Endothelial cell of umbilical vein (primary cell): ENCODE data around the gene BEND5. TPM values are rescaled to one million over a fixed set of nuclear protein-coding genes. Genes with fewer than 3 reads are reported as not detected.

Experiments used
- BruUV-seq: library from RNA; stranded (reverse); fragments of 400-500 nt; replicated peaks from 2 replicates; lab custom pipeline; 2021; lab: Mats Ljungman, UMichigan
- CTCF ChIA-PET: fragments of 300-600, 350-600 bp; sonication (Branson Sonifier 250); formaldehyde crosslinking; loops from one replicate; lab custom pipeline; 2021; ENCODE audit warnings: antibody characterized with exemption, inconsistent platforms; lab: Charles Lee
- POLR2A ChIA-PET: fragments of 300-600, 350-600 bp; sonication (Branson Sonifier 250); formaldehyde crosslinking; loops from one replicate; lab custom pipeline; 2021; ENCODE audit warnings: antibody characterized with exemption, inconsistent platforms; lab: Charles Lee
- DNase-seq: peaks from one replicate; pipeline ENCODE4 v3.0.0-alpha.2; 2011; ENCODE audit warnings: low read depth, low spot score
- FAIRE-seq: peaks from 2 replicates; lab custom pipeline; 2011; peaks lifted over from hg19 to GRCh38; lab: Jason Lieb, UNC
- H2AFZ ChIP-seq: 2 replicates; pipeline ENCODE4 v1.6.0; 2012; ENCODE audit warnings: low read depth, low read length, control low read depth, inconsistent platforms
- H3K27ac ChIP-seq: 2 replicates; pipeline ENCODE4 v1.5.1; 2011; ENCODE audit warnings: low read depth, mild to moderate bottlenecking, control low read depth, low read length, moderate library complexity; ENCODE audit not compliant: insufficient read depth
- H3K27me3 ChIP-seq, 2 experiments: 2 replicates each; pipeline versions ENCODE4 v1.6.0 to v1.6.1; 2011; ENCODE audit warnings: low read length in 2 of 2, mixed read lengths in 1 of 2; ENCODE audit not compliant: control insufficient read depth in 2 of 2, insufficient read depth in 2 of 2
- H3K36me3 ChIP-seq, 2 experiments: 2 replicates in 1 of 2; 3 replicates in 1 of 2; pipeline ENCODE4 v1.5.1; 2011; ENCODE audit warnings: low read length in 2 of 2, mild to moderate bottlenecking in 1 of 2, moderate library complexity in 1 of 2; ENCODE audit not compliant: control insufficient read depth in 2 of 2, insufficient read depth in 2 of 2; ENCODE audit errors: extremely low read depth in 1 of 2
- H3K4me1 ChIP-seq: 3 replicates; pipeline ENCODE4 v1.5.1; 2011; ENCODE audit warnings: mild to moderate bottlenecking, low read length; ENCODE audit not compliant: control insufficient read depth, insufficient read depth; ENCODE audit errors: extremely low read depth
- H3K4me2 ChIP-seq: 2 replicates; pipeline ENCODE4 v1.6.1; 2011; ENCODE audit warnings: low read length, control low read depth, mixed read lengths; ENCODE audit not compliant: insufficient read depth
- H3K4me3 ChIP-seq, 3 experiments: fragments of 200-600 bp in 1 of 3; sonication (generic), shearing (Covaris generic) in 1 of 3; replicated peaks in 1 of 3; 2 replicates each; pipeline ENCODE4 v1.5.1; 2011 to 2016; ENCODE audit warnings: control low read depth in 3 of 3, low read length in 3 of 3, mild to moderate bottlenecking in 2 of 3, inconsistent platforms in 1 of 3, low read depth in 1 of 3, moderate library complexity in 1 of 3; ENCODE audit not compliant: insufficient read depth in 1 of 3
- H3K79me2 ChIP-seq: 2 replicates; pipeline ENCODE4 v1.6.0; 2012; ENCODE audit warnings: low read length, inconsistent platforms; ENCODE audit not compliant: control insufficient read depth, insufficient read depth
- H3K9ac ChIP-seq: replicated peaks from 2 replicates; pipeline ENCODE3; 2011; ENCODE audit warnings: low read length, control low read depth; ENCODE audit not compliant: insufficient read depth; ENCODE audit errors: extremely low read depth
- H3K9me1 ChIP-seq: replicated peaks from 3 replicates; pipeline ENCODE4 v1.6.0; 2011; ENCODE audit warnings: mild to moderate bottlenecking, low read length; ENCODE audit not compliant: control insufficient read depth, insufficient read depth; ENCODE audit errors: extremely low read depth
- H3K9me3 ChIP-seq: replicated peaks from 2 replicates; pipeline ENCODE4 v1.5.1; 2012; ENCODE audit warnings: low read length, inconsistent platforms; ENCODE audit not compliant: control insufficient read depth, insufficient read depth
- H4K20me1 ChIP-seq: replicated peaks from 2 replicates; pipeline ENCODE3; 2011; ENCODE audit warnings: mild to moderate bottlenecking, low read length; ENCODE audit not compliant: control insufficient read depth, insufficient read depth; ENCODE audit errors: extremely low read depth
- CTCF ChIP-seq, 2 donors: IDR thresholded peaks; 1 replicate in 1 of 2; 2 replicates in 1 of 2; pipeline ENCODE4 v1.5.1; 2011; ENCODE audit warnings: low read length in 2 of 2, mild to moderate bottlenecking in 2 of 2, moderate library complexity in 2 of 2, control low read depth in 1 of 2, inconsistent platforms in 1 of 2, low read depth in 1 of 2; ENCODE audit not compliant: insufficient read depth in 1 of 2; ENCODE audit errors: extremely low read depth in 1 of 2
- EZH2 ChIP-seq: IDR thresholded peaks from 2 replicates; pipeline ENCODE4 v1.6.1; 2012; ENCODE audit warnings: borderline replicate concordance, low read depth, mild to moderate bottlenecking, moderate library complexity, low read length, inconsistent platforms; ENCODE audit not compliant: severe bottlenecking
- FOS ChIP-seq: IDR thresholded peaks from 2 replicates; pipeline ENCODE4 v1.6.1; 2011; ENCODE audit warnings: mild to moderate bottlenecking, low read length, moderate library complexity, borderline replicate concordance; ENCODE audit not compliant: insufficient read depth
- GATA2 ChIP-seq: IDR thresholded peaks from 2 replicates; pipeline ENCODE4 v1.7.0; 2011; ENCODE audit warnings: low read depth, mild to moderate bottlenecking, moderate library complexity, mixed read lengths, low read length; ENCODE audit not compliant: insufficient read length, insufficient read depth
- JUN ChIP-seq: IDR thresholded peaks from 2 replicates; pipeline ENCODE4 v1.6.1; 2011; ENCODE audit warnings: borderline replicate concordance, low read depth; ENCODE audit not compliant: insufficient read length, insufficient read depth
- MAX ChIP-seq: IDR thresholded peaks from 2 replicates; pipeline ENCODE4 v1.6.1; 2011; ENCODE audit not compliant: insufficient read depth, insufficient read length
- MYC ChIP-seq: IDR thresholded peaks from one replicate; pipeline ENCODE4 v1.6.1; 2011; ENCODE audit warnings: mild to moderate bottlenecking, low read depth, low read length
- POLR2A ChIP-seq: IDR thresholded peaks from 2 replicates; pipeline ENCODE4 v1.6.1; 2012; ENCODE audit warnings: low read depth, mild to moderate bottlenecking, control low read depth, low read length
- POLR2AphosphoS5 ChIP-seq: IDR thresholded peaks from 2 replicates; pipeline ENCODE4 v1.6.1; 2012; ENCODE audit warnings: low read depth, mild to moderate bottlenecking, control low read depth, low read length, moderate library complexity; ENCODE audit not compliant: insufficient read depth
- dilution Hi-C: fragments of 300-500 bp; cut with MboI; formaldehyde crosslinking; loops from one replicate; pipeline ENCODE4 v1.15.0; 2019; ENCODE audit warnings: low sequenced_read_pairs; ENCODE audit not compliant: extremely low pct_ligation_motif_present
- intact Hi-C: fragments of 100-400 bp; cut with micrococcal nuclease; formaldehyde crosslinking; loops from one replicate; pipeline ENCODE4 v1.10.0; 2022
- polyA plus RNA-seq, 4 experiments: library from polyadenylated mRNA; depleted of rRNA in 3 of 4; stranded (reverse) in 3 of 4; unstranded in 1 of 4; fragments of >200 nt; gene quantifications; 2 replicates each; pipeline versions ENCODE4 v1.2.1 to v1.2.3, GENCODE V29; 2011 to 2012; ENCODE audit warnings: missing spikeins in 1 of 4
- total RNA-seq: library from RNA; stranded (reverse); gene quantifications from 2 replicates; pipeline ENCODE4 v1.2.3, GENCODE V29; 2021

Gene BEND5
- total and polyA plus RNA-seq, 2 donors (not counting 3 experiments of a cell fraction or from before 2014, with no cell fraction given), result not detected

GRCh38 chr1:48730164-48730910 is 46.4 kb downstream of the BEND5 start:
- Histone ChIP-seq H3K79me2 (no peaks in the 10 kb centered on the region), H3K4me1 (no peaks in the 10 kb centered on the region), H3K36me3 (no peaks in the 10 kb centered on the region), H2AFZ (no peak overlapping the region), H3K9me3 (no peaks in the 10 kb centered on the region), H4K20me1 (no peaks in the 10 kb centered on the region), H3K9ac (no peak overlapping the region), H3K27ac (no peak overlapping the region), H3K4me3 (no peak overlapping the region), H3K4me2 (no peak overlapping the region), H3K27me3 (no peaks in the 10 kb centered on the region), H3K9me1 (no peaks in the 10 kb centered on the region)
- DNase-seq (no peak), FAIRE-seq (no peak)
- BruUV-seq, result no TSS peak
- dilution Hi-C loops (no loop called here), intact Hi-C loops (no loop called here)
- ChIA-PET CTCF (no interaction called here), POLR2A (no interaction called here)
- TF ChIP-seq POLR2A, result no peak
- TF ChIP-seq JUN, result no peak
- TF ChIP-seq EZH2, result no peak
- TF ChIP-seq MAX, result no peak
- TF ChIP-seq POLR2AphosphoS5, result no peak
- TF ChIP-seq GATA2, result no peak
- TF ChIP-seq FOS, result no peak
- TF ChIP-seq CTCF (IDR thresholded peaks at IDR 0.05; ENCODE audit: extremely low read depth in 1 of 2, insufficient read depth in 1 of 2, low read depth in 1 of 2, low read length in 2 of 2), result no peak
- no peak for TF ChIP-seq MYC
